HS-27A (cell line): ENCODE measurements around the gene ERMN.
"Not testable (repeated sequence)": the region's sequence is repeated elsewhere in the genome, so short reads cannot be mapped to it uniquely, and the experiment has no call there.

ENCODE experiments used
- DNase-seq: peaks from one replicate; pipeline ENCODE4 v3.0.0-alpha.2; 2012; ENCODE audit warnings: low read depth, missing footprints

Gene ERMN, protein sequence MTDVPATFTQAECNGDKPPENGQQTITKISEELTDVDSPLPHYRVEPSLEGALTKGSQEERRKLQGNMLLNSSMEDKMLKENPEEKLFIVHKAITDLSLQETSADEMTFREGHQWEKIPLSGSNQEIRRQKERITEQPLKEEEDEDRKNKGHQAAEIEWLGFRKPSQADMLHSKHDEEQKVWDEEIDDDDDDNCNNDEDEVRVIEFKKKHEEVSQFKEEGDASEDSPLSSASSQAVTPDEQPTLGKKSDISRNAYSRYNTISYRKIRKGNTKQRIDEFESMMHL

GRCh38 chr2:157325786-157326185 is at the start of gene ERMN:
TSS of gene ERMN (minus strand) at chr2:157325824. CDS start at chr2:157325642, 182 bp downstream.
- DNase-seq: no peak

- no peak for DNase-seq
These were observed 49.8 kb upstream of the ERMN start for GRCh38 chr2:157375384-157375783.

- DNase-seq: not testable (repeated sequence)
These were observed 42.9 kb upstream of the ERMN start for GRCh38 chr2:157368508-157368907.

- DNase-seq: no peak
These were observed 42.1 kb upstream of the ERMN start for GRCh38 chr2:157367704-157368103.

DNA sequence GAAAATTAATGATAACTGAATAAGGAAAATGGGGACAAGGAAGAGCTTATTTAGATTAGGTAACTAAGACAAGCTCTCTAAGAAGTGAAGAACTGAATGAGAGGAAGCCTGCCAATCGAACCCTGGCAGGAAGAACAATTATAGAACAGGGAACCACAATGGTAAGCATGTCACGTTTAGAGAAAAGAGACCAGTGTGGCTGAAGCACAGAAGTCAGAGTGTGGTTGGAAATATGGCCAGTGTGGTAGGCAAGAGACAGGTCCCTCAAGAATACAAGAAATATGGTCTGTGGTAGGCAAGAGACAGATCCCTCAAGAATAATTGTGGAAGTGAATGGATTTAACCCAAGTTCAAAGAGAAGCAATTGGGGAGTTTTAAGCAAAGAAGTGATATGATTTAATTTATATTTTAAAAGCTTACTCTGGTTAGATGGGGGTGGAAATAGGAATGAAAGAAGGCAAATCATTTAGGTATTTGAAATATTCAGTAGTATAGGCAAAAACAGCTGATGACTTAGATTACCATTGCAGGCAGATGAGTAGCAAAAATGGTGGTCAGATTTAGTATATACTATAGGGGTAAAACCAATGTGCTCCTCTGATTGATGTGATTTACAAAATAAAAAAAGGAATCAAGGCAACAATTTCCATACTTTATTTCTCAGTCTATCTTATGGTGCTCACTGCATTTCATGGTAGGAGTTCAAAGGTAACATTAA is 38.8 kb upstream of the ERMN start:
- DNase-seq: no peak

DNA sequence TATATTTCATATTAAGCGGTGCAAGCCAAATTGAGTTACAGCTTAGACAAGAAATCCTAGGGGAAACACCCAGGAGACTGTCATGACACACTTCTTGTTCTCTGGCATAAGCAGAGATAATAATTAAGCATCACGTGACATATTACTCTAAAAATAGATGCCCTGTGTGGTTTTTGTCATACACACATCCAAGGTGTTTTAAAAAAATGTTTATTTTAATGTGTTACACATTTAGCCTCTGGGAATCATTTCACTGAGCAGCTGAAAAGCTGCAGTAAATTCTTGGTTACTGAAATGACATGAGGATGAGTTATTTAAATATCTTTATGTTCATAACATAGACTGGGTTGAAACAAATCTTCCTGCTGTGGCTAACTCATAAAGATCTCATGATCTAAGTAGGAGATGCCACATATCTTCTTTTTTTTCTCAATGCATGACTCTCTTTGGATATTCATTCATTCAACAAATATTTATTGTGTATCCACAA is 38.0 kb upstream of the ERMN start:
- DNase-seq: no peak

GRCh38 chr2:157362627-157363026 is 37.0 kb upstream of the ERMN start:
- no peak for DNase-seq

- no peak for DNase-seq
These were observed 35.9 kb upstream of the ERMN start for GRCh38 chr2:157361526-157361925.

- DNase-seq: no peak
These were observed 34.0 kb upstream of the ERMN start for GRCh38 chr2:157359628-157360027.

GRCh38 chr2:157355618-157356017 is 30.0 kb upstream of the ERMN start:
- no peak for DNase-seq

DNA sequence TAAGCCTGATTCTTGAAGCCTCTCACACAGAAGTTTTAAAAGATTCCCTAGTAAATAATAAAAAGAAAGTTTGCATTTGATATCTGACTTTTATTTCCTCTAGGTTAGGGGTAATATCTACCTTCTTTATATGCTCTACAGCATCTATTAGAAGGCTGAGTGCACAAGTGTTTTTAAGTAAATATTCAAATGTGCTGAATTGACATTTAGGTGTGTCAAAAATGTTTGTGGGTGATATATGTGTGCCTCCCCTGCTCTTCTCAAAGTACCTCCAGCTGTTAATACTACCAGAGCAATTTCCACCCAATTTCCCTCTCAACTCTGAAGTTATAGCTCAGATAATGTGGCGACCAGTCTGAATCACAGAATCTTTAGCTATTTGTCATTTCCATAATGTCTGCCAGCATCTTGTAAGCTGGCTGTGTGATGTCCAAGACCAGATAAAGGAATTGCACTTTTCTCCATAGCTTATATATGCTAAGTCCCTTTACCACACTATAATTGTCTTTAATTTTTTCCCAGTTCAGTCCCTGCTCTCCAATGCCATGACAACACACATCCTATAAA is 24.4 kb upstream of the ERMN start:
- no peak for DNase-seq

DNA sequence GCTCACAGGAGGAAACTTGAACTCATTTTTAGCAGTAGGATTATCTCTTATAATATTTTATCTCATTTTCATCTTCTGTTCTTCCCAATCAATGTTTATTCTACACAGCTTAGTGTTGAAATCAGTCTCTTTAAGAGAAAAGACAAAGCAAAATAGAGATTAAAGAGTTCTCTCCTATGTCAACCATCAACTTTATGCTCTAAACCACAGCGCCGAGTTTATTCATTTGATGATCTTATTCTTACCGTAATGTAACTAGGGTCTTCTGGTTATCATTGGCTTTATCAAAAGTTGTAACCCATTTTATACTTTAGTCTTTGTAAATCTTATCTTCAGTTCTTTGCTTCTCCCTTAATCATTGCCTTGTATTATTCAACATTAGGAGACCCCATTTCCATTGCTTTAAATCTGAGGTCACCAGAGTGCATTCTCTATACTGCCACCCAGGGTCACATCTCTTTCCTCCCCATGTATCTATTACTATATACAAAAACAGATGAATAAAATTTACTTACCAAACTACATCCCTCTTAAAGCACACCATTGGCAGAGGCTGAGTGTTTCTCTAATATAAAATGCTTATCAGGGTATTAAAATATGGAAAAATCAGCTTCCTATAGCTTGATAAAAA is 22.8 kb upstream of the ERMN start:
- no peak for DNase-seq

GRCh38 chr2:157345647-157346389 is 20.2 kb upstream of the ERMN start:
- no peak for DNase-seq

DNA sequence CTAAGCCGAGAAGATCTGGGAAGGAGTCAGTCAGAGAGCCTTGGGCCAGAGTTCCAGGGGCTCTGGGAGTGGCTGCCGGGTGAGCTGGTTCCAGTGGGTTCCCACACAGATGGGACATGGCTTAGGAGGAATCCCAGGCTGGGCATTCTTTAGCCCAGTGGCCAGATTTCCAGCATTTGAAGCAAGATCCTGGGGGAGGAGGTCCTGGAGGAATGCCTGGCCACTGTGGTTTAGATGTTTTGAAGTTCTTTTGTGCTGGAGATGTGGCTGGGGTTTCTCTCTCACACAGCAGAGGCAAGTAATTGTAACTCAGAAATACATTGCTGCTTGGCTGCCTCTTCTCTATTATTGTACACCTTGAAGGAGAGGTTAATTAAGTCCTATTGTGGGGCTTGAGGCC is 15.8 kb upstream of the ERMN start:
- not testable (repeated sequence) for DNase-seq

DNA sequence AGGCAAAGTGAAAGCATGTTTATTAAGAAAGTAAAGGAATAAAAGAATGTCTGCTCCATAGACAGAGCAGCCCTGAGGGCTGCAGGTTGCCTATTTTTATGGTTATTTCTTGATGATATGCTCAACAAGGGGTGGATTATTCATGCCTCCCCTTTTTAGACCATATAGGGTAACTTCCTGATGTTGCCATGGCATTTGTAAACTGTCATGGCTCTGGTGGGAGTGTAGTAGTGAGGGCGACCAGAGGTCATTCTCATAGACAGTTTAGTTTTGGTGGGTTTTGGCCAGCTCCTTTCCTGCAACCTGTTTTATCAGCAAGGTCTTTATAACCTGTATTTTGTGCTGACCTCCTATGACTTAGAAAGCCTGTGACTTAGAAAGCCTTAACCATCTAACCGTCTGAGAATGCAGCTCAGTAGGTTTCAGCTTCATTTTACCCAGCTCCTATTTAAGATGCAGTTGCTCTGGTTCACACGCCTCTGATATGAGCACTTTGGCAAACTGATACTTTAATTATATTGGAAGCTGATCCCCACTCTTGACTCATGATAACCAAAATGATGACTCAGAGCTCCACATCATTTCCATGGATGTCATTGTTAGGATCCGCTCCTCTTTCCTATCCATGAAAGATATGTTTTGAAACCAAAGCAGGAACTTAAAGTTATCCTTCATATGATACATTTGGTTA is 14.5 kb upstream of the ERMN start:
- DNase-seq: no peak

DNA sequence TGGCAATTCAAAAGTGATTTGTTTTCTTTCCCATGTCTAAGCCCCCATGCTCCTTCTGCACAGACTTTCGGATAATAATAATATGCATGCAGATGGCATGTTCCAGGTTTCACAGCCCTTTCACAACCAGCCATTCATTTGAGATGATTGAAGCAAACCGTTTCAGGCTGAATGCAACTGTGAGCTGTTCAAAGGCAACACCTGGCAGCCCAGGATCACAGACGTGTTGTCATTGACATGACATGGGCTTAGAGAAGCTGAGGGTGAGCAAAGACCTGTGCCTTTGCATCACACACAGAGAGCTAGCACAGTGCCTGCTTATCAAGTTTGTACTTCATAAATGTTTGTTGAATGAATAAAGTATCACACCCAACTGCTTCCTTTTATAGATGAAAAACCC is 12.4 kb upstream of the ERMN start:
- DNase-seq: no peak

GRCh38 chr2:157336137-157337010 is 10.8 kb upstream of the ERMN start:
- DNase-seq: no peak

- DNase-seq: no peak
These were observed 9.2 kb upstream of the ERMN start for GRCh38 chr2:157334797-157335196.

- no peak for DNase-seq
These were observed 8.7 kb upstream of the ERMN start for GRCh38 chr2:157334335-157334734.

DNA sequence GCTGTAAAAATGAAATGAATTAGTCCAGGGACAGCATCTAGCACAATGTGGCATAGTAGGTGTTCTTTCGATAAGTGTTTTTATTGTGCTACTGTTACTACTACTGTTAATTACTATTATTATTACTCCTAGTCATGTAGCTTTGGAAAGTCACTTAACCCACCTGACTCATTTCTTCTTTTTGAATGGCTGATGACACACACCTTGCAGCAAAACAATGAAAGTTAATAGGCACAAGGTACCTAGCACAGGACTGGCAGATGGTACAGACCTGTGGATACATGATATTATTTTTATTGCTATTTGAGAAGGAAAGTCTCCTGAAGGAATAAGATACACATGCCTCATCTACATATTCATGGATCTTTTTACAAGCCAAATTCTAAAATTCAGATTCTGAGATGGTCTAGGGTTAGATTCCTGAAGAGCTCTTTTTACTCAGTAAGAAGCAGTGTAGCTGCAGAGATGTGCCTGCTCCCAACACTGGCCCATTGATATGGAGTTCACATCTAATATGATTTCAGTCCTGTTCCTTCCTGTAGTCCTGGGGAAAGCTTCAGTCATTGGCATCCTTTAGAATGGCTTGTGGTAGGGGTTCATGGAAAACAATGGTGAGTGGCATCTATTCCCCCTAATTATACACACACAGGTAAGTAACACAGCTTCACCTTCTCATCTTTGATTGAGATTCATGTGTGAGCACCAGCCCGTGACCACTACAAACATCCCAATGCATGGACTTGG is 7.9 kb upstream of the ERMN start:
- DNase-seq: no peak
